OCI-LY3 (cell line): ENCODE measurements around the gene POLR2E.

Experiments
- H2AFZ ChIP-seq: fragments of 200-600, 300-600 bp; shearing (Covaris generic); 2 replicates; pipeline ENCODE4 v1.6.0; 2014; ENCODE audit warnings: antibody characterized with exemption, low read depth, low read length
- H3K27ac ChIP-seq: fragments of 200-600, 300-600 bp; sonication (generic); 2 replicates; pipeline ENCODE4 v1.5.1; 2014; ENCODE audit warnings: mild to moderate bottlenecking, low read length, moderate library complexity, mixed read lengths
- H3K27me3 ChIP-seq: fragments of 200-600, 300-600 bp; sonication (generic); 2 replicates; pipeline ENCODE4 v1.6.1; 2014; ENCODE audit warnings: low read depth, low read length, mixed read lengths
- H3K36me3 ChIP-seq: fragments of 200-600, 300-600 bp; sonication (generic); replicated peaks from 2 replicates; pipeline ENCODE3; 2014; ENCODE audit warnings: low read depth, low read length, mixed read lengths
- H3K4me1 ChIP-seq: fragments of 300-600, 200-600 bp; sonication (generic); 2 replicates; pipeline ENCODE4 v1.6.1; 2014; ENCODE audit warnings: low read length, mixed read lengths
- H3K4me2 ChIP-seq: fragments of 200-600, 300-600 bp; sonication (generic); 2 replicates; pipeline ENCODE4 v1.6.1; 2014; ENCODE audit warnings: low read length, mixed read lengths
- H3K4me3 ChIP-seq: fragments of 300-600, 200-600 bp; sonication (generic); 2 replicates; pipeline ENCODE4 v1.5.1; 2014; ENCODE audit warnings: antibody characterized with exemption, mild to moderate bottlenecking, low read length, moderate library complexity
- H3K79me2 ChIP-seq: fragments of 300-600, 200-600 bp; shearing (Covaris generic); 2 replicates; pipeline ENCODE4 v1.6.1; 2014; ENCODE audit warnings: mild to moderate bottlenecking, low read length, mixed read lengths
- H3K9ac ChIP-seq: fragments of 300-600, 200-600 bp; shearing (Covaris generic); 2 replicates; pipeline ENCODE4 v1.6.0; 2014; ENCODE audit warnings: mild to moderate bottlenecking, low read length, moderate library complexity
- H3K9me3 ChIP-seq: fragments of 200-600, 300-600 bp; shearing (Covaris generic); 2 replicates; pipeline ENCODE4 v1.6.1; 2014; ENCODE audit warnings: low read length, mixed read lengths; ENCODE audit not compliant: insufficient read depth
- H4K20me1 ChIP-seq: fragments of 200-600, 300-600 bp; sonication (generic); 2 replicates; pipeline ENCODE4 v1.6.1; 2016; ENCODE audit warnings: low read length, mixed read lengths; ENCODE audit not compliant: insufficient read depth
- CTCF ChIP-seq: fragments of 200-600, 300-600 bp; sonication (generic); IDR thresholded peaks from 2 replicates; pipeline ENCODE4 v1.5.1; 2014; ENCODE audit warnings: antibody characterized with exemption, low read length, low read depth
- EZH2phosphoT487 ChIP-seq: fragments of 200-600 bp; shearing (Covaris generic); IDR thresholded peaks from 2 replicates; pipeline ENCODE4 v1.6.1; 2018; ENCODE audit warnings: antibody characterized with exemption, mixed run types, low read depth

Gene POLR2E

GRCh38 chr19:1098177-1099051, 3.2 kb upstream of the POLR2E start:
- peaks cover 18% of the 10 kb centered on the region for H3K79me2 ChIP-seq
- H3K4me3 ChIP-seq: no peak overlapping the region
- no peak overlapping the region for H2AFZ ChIP-seq
- H3K9me3 ChIP-seq: peaks cover 3% of the 10 kb centered on the region; the same call in 1 of the 2 replicates
- no peak overlapping the region for H3K9ac ChIP-seq
- peaks cover 13% of the 10 kb centered on the region for H4K20me1 ChIP-seq
- H3K4me1 ChIP-seq: peaks cover 39% of the 10 kb centered on the region
- H3K36me3 ChIP-seq: peaks cover 9% of the 10 kb centered on the region
- no peak for TF ChIP-seq CTCF
- TF ChIP-seq EZH2phosphoT487: no peak
- no peaks in the 10 kb centered on the region for H3K27me3 ChIP-seq
- no peak overlapping the region for H3K27ac ChIP-seq
- no peak overlapping the region for H3K4me2 ChIP-seq

GRCh38 chr19:1097810-1098176, 2.6 kb upstream of the POLR2E start:
- Histone ChIP-seq H3K4me1 (peaks cover 36% of the 10 kb centered on the region), H3K36me3 (peaks cover 14% of the 10 kb centered on the region), H3K9me3 (peaks cover 3% of the 10 kb centered on the region; the same call in 1 of the 2 replicates), H4K20me1 (peaks cover 17% of the 10 kb centered on the region), H3K27me3 (no peaks in the 10 kb centered on the region), H3K27ac (no peak overlapping the region), H3K79me2 (peaks cover 24% of the 10 kb centered on the region), H3K4me2 (no peak overlapping the region), H3K4me3 (no peak overlapping the region), H2AFZ (no peak overlapping the region), H3K9ac (no peak overlapping the region)
- TF ChIP-seq EZH2phosphoT487 (no peak), CTCF (no peak)

- Histone ChIP-seq H3K79me2 (peaks cover 32% of the 10 kb centered on the region), H3K36me3 (peaks cover 26% of the 10 kb centered on the region), H3K4me2 (peak overlapping the region; percentile 91), H3K4me1 (peaks cover 21% of the 10 kb centered on the region), H4K20me1 (peaks cover 21% of the 10 kb centered on the region), H3K27ac (peak overlapping the region; percentile 41), H2AFZ (no peak overlapping the region), H3K9ac (peak overlapping the region; percentile 85), H3K9me3 (no peaks in the 10 kb centered on the region), H3K27me3 (no peaks in the 10 kb centered on the region), H3K4me3 (peak overlapping the region; percentile 92)
- TF ChIP-seq EZH2phosphoT487 (no peak), CTCF (no peak)
Observed at GRCh38 chr19:1094655-1094977, 559 bp downstream of the POLR2E start.

DNA sequence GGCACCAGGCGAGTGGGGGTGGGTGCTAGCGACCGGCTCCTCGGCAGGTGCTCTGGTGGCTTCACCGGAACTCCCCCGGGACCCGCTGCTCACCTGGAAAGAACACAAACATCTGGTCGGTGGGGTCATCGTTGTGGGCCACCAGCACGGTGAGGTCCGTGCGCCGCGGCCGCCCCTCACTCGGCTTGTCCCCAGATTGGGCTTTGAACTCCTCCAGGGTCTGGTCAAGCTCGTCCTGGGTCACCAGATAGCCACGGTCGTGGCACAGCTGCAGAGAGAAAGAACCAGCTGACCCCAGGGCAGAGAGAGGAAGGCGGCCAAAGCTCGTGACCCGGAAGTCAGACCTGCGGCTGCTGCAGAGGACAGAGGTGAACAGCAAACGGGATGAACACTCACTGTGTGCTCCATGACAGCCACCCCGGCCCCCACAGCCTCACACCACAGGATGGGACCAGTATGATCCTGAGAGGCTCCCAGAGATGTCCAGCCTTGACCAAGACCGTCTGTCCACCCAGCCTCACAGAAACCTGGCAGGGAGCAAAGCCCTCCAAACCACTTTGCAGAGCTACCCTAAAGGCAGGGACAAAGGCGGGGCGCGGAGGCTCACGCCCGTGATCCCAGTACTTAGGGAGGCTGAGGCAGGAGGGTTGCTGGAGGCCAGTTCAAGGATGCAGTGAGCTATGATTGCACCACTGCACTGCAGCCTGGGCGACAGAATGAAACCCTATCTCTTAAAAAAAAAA, 1.2 kb downstream of the POLR2E start:
- Histone ChIP-seq H3K4me2 (peak overlapping the region; percentile 91), H4K20me1 (peaks cover 21% of the 10 kb centered on the region), H3K4me3 (peak overlapping the region; percentile 92), H2AFZ (no peak overlapping the region), H3K9ac (peak overlapping the region; percentile 85), H3K27me3 (no peaks in the 10 kb centered on the region), H3K4me1 (peaks cover 26% of the 10 kb centered on the region), H3K9me3 (no peaks in the 10 kb centered on the region), H3K27ac (peak overlapping the region; percentile 41), H3K36me3 (peaks cover 33% of the 10 kb centered on the region), H3K79me2 (peaks cover 35% of the 10 kb centered on the region)
- TF ChIP-seq CTCF (no peak), EZH2phosphoT487 (no peak)
